Activated B cell treated with CpG ODN at 0.5 μM for 24 hours (primary cell): ENCODE data around the gene GLTPD2. TPM values are rescaled to one million over a fixed set of nuclear protein-coding genes. Genes with fewer than 3 reads are reported as not detected.
A peak's percentile ranks its signal among the peaks of the same experiment; 100 is the strongest.

Source experiments
- ATAC-seq: fragments of 200-7000 bp; cut with Tn5 transposase; one replicate; pipeline ENCODE4 v1.10.0; 2021; ENCODE audit warnings: low read depth, mild to moderate bottlenecking, moderate library complexity
- CTCF ChIA-PET: fragments of 350-600 bp; sonication (Branson Sonifier 250); formaldehyde crosslinking; loops from one replicate; lab custom pipeline; 2021; ENCODE audit warnings: antibody characterized with exemption; lab: Charles Lee
- POLR2A ChIA-PET: fragments of 350-600 bp; sonication (Branson Sonifier 250); formaldehyde crosslinking; loops from one replicate; lab custom pipeline; 2021; ENCODE audit warnings: antibody characterized with exemption; lab: Charles Lee
- DNase-seq: peaks from one replicate; pipeline ENCODE4 v3.0.0; 2022
- H3K27ac Mint-ChIP-seq: one replicate; pipeline ENCODE4 v1.8.0; 2020; ENCODE audit warnings: mixed read lengths
- H3K27me3 Mint-ChIP-seq: one replicate; pipeline ENCODE4 v1.8.0; 2021; ENCODE audit warnings: mixed read lengths
- H3K36me3 Mint-ChIP-seq: one replicate; pipeline ENCODE4 v1.8.0; 2021; ENCODE audit warnings: low read depth, mixed read lengths
- H3K4me1 Mint-ChIP-seq: one replicate; pipeline ENCODE4 v1.8.0; 2021; ENCODE audit warnings: mixed read lengths
- H3K4me3 Mint-ChIP-seq: one replicate; pipeline ENCODE4 v1.8.0; 2020; ENCODE audit warnings: mild to moderate bottlenecking, mixed read lengths
- H3K9me3 Mint-ChIP-seq: one replicate; pipeline ENCODE4 v1.8.0; 2020; ENCODE audit warnings: mixed read lengths
- intact Hi-C: fragments of 100-400 bp; cut with micrococcal nuclease; formaldehyde crosslinking; loops from one replicate; pipeline ENCODE4 v1.15.1; 2024
- total RNA-seq: library from RNA; stranded (reverse); gene quantifications from 2 replicates; pipeline ENCODE4 v1.2.3, GENCODE V29; 2022
- TF ChIP-seq, protein P1 (sequence below): fragments of 200-600 bp; IDR thresholded peaks from one replicate; pipeline ENCODE4 v1.8.0; 2022; ENCODE audit warnings: antibody characterized with exemption, mild to moderate bottlenecking

Gene GLTPD2
- total RNA-seq, 1 donor from 2014 or later: not detected

DNA sequence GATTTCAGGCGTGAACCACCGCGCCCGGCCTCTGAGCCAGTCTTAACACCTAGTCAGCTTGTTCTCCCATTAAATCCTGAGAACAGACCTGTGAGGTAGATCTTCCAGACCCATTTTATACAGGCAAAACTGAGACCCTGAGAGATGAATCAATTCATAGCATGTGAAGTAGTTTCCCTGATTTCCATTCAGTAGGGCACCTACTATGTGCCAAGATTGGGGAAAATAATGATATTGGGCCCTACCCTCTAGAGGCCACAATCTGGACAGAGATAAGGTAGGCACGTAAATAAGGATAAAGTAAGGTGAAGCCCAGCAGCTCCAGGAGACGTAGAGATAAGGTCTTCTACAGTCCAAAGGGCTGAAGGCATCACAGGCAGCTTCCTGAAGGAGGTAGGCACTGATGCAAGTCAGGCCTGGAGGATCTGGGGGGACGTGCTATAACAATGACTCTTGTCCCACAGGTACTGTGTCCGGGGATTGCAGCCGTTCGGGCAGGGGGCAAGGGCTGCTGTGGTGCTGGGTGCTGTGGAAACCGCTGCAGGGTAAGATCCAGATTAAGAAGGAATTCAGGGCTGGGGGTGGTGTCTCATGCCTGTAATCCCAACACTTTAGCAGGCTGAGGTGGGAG, 8.3 kb upstream of the GLTPD2 start:
- Mint-ChIP-seq H3K36me3 (no peaks in the 10 kb centered on the region), H3K4me1 (peaks cover 3% of the 10 kb centered on the region), H3K27me3 (peaks cover 31% of the 10 kb centered on the region), H3K4me3 (no peak overlapping the region), H3K27ac (no peak overlapping the region), H3K9me3 (no peaks in the 10 kb centered on the region)
- ChIA-PET CTCF (no interaction called here), POLR2A (interaction anchor here (0.7 kb wide), 1 partner anchor 9 kb away, joined by 3 read pairs; no protein-coding TSS in a partner anchor)
- TF ChIP-seq, protein P1, sequence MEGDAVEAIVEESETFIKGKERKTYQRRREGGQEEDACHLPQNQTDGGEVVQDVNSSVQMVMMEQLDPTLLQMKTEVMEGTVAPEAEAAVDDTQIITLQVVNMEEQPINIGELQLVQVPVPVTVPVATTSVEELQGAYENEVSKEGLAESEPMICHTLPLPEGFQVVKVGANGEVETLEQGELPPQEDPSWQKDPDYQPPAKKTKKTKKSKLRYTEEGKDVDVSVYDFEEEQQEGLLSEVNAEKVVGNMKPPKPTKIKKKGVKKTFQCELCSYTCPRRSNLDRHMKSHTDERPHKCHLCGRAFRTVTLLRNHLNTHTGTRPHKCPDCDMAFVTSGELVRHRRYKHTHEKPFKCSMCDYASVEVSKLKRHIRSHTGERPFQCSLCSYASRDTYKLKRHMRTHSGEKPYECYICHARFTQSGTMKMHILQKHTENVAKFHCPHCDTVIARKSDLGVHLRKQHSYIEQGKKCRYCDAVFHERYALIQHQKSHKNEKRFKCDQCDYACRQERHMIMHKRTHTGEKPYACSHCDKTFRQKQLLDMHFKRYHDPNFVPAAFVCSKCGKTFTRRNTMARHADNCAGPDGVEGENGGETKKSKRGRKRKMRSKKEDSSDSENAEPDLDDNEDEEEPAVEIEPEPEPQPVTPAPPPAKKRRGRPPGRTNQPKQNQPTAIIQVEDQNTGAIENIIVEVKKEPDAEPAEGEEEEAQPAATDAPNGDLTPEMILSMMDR: no peak
- DNase-seq (no peak), ATAC-seq (no peak)
- intact Hi-C loops: no loop called here

DNA sequence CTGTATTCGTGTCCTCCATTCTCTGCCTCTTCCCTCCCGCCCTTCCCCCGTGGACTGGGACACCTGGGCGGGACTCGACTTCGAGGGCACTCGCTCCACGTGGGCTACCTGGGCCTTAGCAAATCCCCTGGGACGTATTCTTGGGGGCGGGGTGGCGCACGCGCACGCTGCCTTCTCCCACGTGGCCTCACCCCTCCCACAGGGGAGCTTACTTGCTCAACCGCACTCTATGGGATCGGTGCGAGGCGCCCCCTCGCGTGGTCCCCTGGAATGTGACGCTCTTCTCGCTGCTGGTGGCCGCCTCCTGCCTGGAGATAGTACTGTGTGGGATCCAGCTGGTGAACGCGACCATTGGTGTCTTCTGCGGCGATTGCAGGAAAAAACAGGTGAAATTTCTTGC, 6.1 kb upstream of the GLTPD2 start:
- CTCF ChIA-PET: no interaction called here
- no peaks in the 10 kb centered on the region for H3K36me3 Mint-ChIP-seq
- no peaks in the 10 kb centered on the region for H3K9me3 Mint-ChIP-seq
- intact Hi-C loops: no loop called here
- H3K4me1 Mint-ChIP-seq: peaks cover 10% of the 10 kb centered on the region
- H3K4me3 Mint-ChIP-seq: no peak overlapping the region
- no peak overlapping the region for H3K27ac Mint-ChIP-seq
- ATAC-seq: no peak
- no peak for DNase-seq
- TF ChIP-seq, protein P1: no peak
- peaks cover 37% of the 10 kb centered on the region for H3K27me3 Mint-ChIP-seq
- POLR2A ChIA-PET: no interaction called here

DNA sequence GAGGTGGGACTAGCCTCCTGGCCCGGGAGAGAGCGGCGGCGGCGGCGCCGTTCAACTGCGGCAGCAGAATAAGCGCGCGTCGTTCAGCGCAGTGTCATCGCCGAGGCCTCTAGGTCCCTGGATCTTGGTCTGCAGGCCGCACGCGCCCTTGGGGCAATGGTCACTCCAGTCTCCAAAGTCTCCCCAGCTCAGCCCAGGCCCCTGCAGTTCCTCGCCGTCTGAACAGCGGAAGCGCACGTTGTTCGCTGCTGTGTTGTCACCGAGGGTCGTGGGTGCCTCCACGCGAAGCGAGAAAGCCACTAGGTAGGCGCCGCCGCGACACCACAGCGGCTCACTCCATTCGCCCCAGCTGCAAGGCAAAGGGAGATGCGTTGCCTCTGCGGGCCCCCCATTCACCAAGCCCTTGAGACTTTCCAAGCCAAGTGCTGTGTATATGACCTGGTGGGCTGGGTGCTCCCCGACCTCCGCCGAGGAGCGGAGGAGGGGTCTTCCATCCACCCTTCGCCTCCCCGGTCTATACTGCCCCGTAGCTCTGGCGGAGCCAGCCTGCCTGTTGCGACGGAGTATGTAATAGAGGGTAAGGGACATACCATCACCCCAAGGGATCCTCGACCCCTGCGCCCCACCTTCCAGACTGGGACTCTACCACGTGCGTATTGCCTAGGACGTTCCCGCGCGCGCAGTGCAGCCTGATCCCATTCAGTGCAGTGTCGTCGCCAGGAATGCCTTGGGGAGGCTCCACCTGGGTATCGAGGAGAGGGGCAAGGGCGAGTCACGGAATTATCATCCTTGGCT, 3.3 kb upstream of the GLTPD2 start:
- CTCF ChIA-PET: no interaction called here

DNA sequence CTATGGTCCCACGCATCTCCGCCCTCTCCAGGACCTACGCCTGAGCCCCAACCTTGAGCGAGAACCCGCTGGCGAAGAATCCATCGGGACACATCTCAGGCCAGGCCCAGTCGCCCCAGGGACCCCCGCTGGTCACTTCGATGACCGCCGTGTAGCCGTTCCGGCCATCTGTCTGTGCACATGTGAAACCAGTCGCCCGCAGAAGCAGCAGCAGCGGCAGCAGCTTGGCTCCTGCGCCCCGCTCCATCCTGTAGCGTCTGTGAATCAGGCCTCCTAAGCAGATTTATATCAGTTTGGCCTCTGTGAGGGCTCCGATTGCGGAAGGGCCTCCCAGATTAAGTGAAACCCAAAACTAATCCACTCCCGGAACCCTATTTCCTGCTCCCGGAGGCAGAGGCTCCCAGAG, 2.7 kb upstream of the GLTPD2 start, which contains the start of gene VMO1:
TSS of gene VMO1 (minus strand) at position 259 of the 406 bp plus-strand sequence. CDS start at position 247, 12 bp downstream.
- intact Hi-C loops: no loop called here
- Mint-ChIP-seq H3K4me3 (peak within 1 kb of the TSS; percentile 28), H3K27me3 (peaks cover 36% of the 10 kb centered on the region)

More for the DNA sequence above, 3.3 kb upstream of the GLTPD2 start:
- peaks cover 36% of the 10 kb centered on the region for H3K27me3 Mint-ChIP-seq
- DNase-seq: no peak
- H3K27ac Mint-ChIP-seq: no peak overlapping the region
- peak overlapping the region; percentile 28 for H3K4me3 Mint-ChIP-seq
- TF ChIP-seq, protein P1: no peak
- H3K4me1 Mint-ChIP-seq: peaks cover 14% of the 10 kb centered on the region
- intact Hi-C loops: loop anchor here (1.0 kb wide), 1 partner anchor 75 kb away; the partner anchor contains the start of gene ARRB2
- no peaks in the 10 kb centered on the region for H3K36me3 Mint-ChIP-seq
- no peak for ATAC-seq
- POLR2A ChIA-PET: no interaction called here
- H3K9me3 Mint-ChIP-seq: no peaks in the 10 kb centered on the region

More for the DNA sequence above, 2.7 kb upstream of the GLTPD2 start, which contains the start of gene VMO1:
- ATAC-seq (no peak), DNase-seq (no peak)
- Mint-ChIP-seq H3K27ac (no peak within 1 kb of the TSS), H3K4me1 (peaks cover 17% of the 10 kb centered on the region), H3K9me3 (no peaks in the 10 kb centered on the region), H3K36me3 (no peaks in the 10 kb centered on the region)
- ChIA-PET CTCF (no interaction called here), POLR2A (no interaction called here)
- TF ChIP-seq, protein P1: no peak
